Measurements from ENCODE around the gene RRAS.

The RRAS gene

GRCh38 chr19:49594993-49595818 lies 44.7 kb downstream of the RRAS start:
- no peak for DNase-seq (ENCODE audit: low read depth)

DNA sequence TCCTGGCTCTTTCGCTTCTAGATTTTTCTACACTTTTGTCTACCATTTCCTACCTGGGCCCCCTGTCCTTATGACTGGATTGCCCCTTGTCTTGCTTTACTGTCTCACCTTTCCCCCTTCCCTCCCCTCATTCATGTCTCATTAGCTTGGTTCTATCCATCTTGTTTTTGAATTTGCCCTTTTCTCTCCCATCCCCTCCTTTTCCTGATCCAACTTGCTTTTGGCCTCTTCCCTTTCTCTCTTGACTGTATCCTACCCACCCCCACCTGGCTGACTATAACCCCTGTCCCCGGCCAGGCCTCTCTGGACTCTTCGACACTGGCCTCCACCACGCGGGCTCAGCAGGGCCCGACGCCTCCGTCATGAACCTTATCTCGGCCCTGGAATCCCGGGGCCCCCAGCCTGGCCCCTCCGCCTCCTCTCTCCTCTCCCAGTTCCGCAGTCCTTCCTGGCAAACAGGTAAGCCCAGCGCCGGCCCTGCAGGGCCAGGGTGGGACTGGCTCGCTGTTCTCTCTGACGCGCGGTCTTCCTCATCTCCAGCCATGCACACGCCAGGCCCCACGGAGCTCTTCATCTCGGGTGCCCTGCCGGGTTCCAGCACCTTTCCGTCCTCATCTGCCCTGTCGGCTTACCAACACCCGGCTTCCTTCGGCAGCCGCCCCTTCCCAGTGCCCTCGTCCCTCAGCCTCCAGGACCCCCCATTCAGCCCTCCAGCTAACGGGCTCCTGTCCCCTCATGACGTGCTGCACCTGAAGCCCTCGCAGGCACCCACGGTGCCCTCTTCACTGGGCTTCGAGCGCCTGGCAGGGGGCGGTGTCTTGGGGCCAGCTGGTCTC lies 45.6 kb downstream of the RRAS start:
- no peak for DNase-seq (ENCODE audit: low read depth)

- DNase-seq (ENCODE audit: low read depth) = peak; percentile 93
Observed at GRCh38 chr19:49593233-49594113, 46.5 kb downstream of the RRAS start.

DNA sequence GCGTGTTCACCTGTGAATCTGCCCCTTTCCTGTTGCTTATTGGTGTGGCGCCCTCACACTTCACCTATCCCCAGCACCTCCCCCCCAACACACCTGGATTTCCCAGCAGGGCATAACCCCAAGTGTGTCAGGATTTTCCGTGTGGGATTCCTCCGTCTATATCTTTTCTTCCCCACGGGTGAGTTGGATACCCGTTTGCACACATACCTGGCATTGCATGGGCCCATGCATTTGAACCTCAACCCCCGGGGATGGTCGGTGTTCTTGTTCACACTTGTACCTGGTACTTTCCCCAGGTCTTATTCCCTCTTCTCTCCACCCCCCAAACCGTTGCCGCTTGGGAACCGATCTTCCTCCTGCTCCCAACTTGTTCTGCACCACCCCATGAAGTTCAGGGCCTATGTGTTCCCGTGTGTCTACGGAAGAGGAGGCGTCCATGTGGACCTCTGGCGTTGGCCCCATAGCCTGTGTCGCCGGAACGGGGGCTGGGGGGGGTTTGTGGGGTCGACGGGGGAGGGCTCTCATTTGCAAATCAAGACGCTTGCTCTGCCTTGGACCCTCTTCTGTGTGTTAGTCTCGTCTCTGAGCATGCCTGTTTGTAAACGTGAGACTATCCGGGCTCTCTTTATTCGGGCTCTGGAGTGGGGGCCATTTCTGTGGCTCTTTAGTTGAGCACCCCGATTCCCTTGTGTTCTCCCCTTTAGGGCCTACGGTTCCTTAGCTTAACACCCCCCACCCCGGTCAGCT lies 47.3 kb downstream of the RRAS start:
- peak; percentile 30 for DNase-seq (ENCODE audit: low read depth)

DNA sequence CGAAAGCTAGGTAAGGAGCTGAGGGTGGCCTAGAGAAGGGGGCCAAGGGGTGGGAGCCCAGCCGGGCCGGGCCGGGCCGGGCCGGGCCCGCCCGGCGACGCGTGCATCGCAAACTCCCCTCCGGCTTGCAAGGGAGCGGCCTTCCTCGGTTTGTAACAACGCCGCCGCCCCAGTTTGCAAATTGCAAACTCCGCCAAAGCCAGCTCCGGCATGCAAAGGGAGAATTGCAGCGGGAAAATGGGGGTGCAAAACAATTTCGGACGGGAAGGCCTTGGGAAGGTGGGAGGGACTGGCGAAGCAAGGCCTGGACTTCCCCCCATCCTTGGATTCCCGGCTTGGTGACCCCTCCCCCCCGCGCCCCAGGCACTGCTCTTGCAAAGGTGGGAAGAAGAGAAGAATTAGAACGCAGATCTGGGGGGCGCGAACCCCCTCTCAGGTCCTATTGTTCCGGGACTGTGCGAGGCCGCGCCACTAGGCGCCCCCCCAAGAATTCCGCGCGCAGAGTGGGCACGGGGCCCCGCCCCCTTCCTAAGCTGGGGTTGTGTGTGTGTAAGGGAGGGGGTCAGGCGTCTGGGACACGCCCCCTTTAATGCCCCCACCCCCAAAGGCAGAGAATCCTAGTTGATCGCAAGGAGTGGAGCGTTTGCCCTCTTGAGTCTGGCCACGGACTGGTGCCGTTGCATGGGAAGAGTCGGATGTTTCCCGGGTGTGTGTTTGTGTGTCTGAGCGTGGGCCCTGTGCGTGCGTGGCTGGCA lies 48.0 kb downstream of the RRAS start:
- DNase-seq (ENCODE audit: low read depth) = peak; percentile 55

- DNase-seq (ENCODE audit: low read depth) = peak; percentile 81
Observed at GRCh38 chr19:49590971-49591730, 48.8 kb downstream of the RRAS start, which contains the start of gene PRR12. Gene PRR12 (plus strand): TSS chr19:49591182. CDS start chr19:49591655, 473 bp downstream.

GRCh38 chr19:49590071-49590970 lies 49.6 kb downstream of the RRAS start:
- DNase-seq (ENCODE audit: low read depth) = peak; percentile 98

- no peak for DNase-seq (ENCODE audit: low read depth)
Observed at GRCh38 chr19:49589502-49589905, 50.4 kb downstream of the RRAS start.

- no peak for DNase-seq (ENCODE audit: low read depth)
Observed at GRCh38 chr19:49588365-49589122, 51.4 kb downstream of the RRAS start.

- no peak for DNase-seq (ENCODE audit: low read depth)
Observed at GRCh38 chr19:49587227-49587626, 52.7 kb downstream of the RRAS start.

All from EH (cell line).